ENCODE measurements around the gene ADAMTS6. TPM values are rescaled to one million over a fixed set of nuclear protein-coding genes. Genes with fewer than 3 reads are reported as not detected.
"Not testable (repeated sequence)": the region's sequence is repeated elsewhere in the genome, so short reads cannot be mapped to it uniquely, and the experiment has no call there.

ADAMTS6 gene
- total and polyA plus RNA-seq, 4 donors = 5.3 to 22.0 (median 13.6) TPM

DNA sequence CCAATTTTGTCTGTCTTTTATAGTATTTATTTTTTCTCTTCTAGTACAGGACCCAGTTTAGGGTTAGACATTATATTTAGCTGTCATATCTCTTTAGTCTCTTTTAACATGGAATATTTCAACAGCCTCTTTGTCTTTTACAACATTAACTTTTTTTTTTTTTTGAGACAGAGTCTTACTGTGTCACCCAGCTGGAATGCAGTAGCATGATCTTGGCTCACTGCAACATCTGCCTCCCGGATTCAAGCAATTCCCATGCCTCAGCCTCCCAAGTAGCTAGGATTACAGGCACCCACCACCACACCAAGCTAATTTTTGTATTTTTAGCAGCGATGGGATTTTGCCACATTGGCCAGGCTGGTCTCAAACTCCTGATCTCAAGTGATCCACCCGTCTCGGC lies 90.1 kb downstream of the ADAMTS6 start:
- Histone ChIP-seq H3K36me3 (ENCODE audit: control insufficient read depth, insufficient read depth, low read length) (no peaks in the 10 kb centered on the region), H3K27ac (ENCODE audit: low read depth, low read length) (no peak overlapping the region), H3K4me1 (ENCODE audit: control insufficient read depth, insufficient read depth, low read length) (no peaks in the 10 kb centered on the region), H3K4me3 (ENCODE audit: low read depth, low read length) (no peak overlapping the region), H3K27me3 (ENCODE audit: control insufficient read depth, insufficient read depth, low read length) (no peaks in the 10 kb centered on the region), H3K9me3 (ENCODE audit: control insufficient read depth, insufficient read depth, low read length) (no peaks in the 10 kb centered on the region)
- WGBS (ENCODE audit: insufficient coverage) = 97% methylated on average over 4 of the region's 4 CpGs
- no peak for DNase-seq (ENCODE audit: low read depth in 4 of 6, low spot score in 6 of 6)

GRCh38 chr5:65390208-65390607 lies 91.5 kb downstream of the ADAMTS6 start:
- Histone ChIP-seq H3K4me1 (ENCODE audit: control insufficient read depth, insufficient read depth, low read length) (no peaks in the 10 kb centered on the region), H3K27ac (ENCODE audit: low read depth, low read length) (no peak overlapping the region), H3K36me3 (ENCODE audit: control insufficient read depth, insufficient read depth, low read length) (no peaks in the 10 kb centered on the region), H3K4me3 (ENCODE audit: low read depth, low read length) (no peak overlapping the region), H3K9me3 (ENCODE audit: control insufficient read depth, insufficient read depth, low read length) (no peaks in the 10 kb centered on the region), H3K27me3 (ENCODE audit: control insufficient read depth, insufficient read depth, low read length) (no peaks in the 10 kb centered on the region)
- no peak for DNase-seq (ENCODE audit: low read depth in 4 of 6, low spot score in 6 of 6)
- no CpG with 5 or more reads among the region's 3 CpGs for WGBS (ENCODE audit: insufficient coverage)

DNA sequence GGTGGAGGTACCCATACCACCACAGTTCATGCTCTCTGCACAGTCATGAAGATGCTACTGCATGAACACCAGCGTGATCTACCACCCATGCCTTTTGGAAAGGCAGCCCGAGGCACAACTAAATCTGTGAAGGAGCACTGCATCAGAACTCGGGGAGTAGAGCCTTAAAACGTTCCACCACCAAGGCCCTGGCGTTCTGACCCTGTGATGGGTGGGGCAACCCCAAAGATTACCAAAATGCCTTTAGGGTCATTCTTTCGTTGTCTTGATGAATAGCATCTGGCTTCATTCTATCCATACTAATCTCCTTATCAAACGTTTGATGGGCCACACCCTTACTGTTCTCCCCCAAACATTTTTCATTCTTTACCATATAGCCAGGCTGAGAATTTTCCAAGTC lies 97.9 kb downstream of the ADAMTS6 start:
- no peaks in the 10 kb centered on the region for H3K36me3 ChIP-seq (ENCODE audit: control insufficient read depth, insufficient read depth, low read length)
- no peak overlapping the region for H3K4me3 ChIP-seq (ENCODE audit: low read depth, low read length)
- H3K9me3 ChIP-seq (ENCODE audit: control insufficient read depth, insufficient read depth, low read length) = no peaks in the 10 kb centered on the region
- 99% methylated on average over 7 of the region's 7 CpGs for WGBS (ENCODE audit: insufficient coverage)
- no peak overlapping the region for H3K27ac ChIP-seq (ENCODE audit: low read depth, low read length)
- DNase-seq (ENCODE audit: low read depth in 4 of 6, low spot score in 6 of 6) = no peak
- no peaks in the 10 kb centered on the region for H3K27me3 ChIP-seq (ENCODE audit: control insufficient read depth, insufficient read depth, low read length)
- H3K4me1 ChIP-seq (ENCODE audit: control insufficient read depth, insufficient read depth, low read length) = no peaks in the 10 kb centered on the region

GRCh38 chr5:65382582-65382981 lies 99.1 kb downstream of the ADAMTS6 start:
- Histone ChIP-seq H3K36me3 (ENCODE audit: control insufficient read depth, insufficient read depth, low read length) (no peaks in the 10 kb centered on the region), H3K4me3 (ENCODE audit: low read depth, low read length) (no peak overlapping the region), H3K27ac (ENCODE audit: low read depth, low read length) (no peak overlapping the region), H3K9me3 (ENCODE audit: control insufficient read depth, insufficient read depth, low read length) (no peaks in the 10 kb centered on the region), H3K27me3 (ENCODE audit: control insufficient read depth, insufficient read depth, low read length) (no peaks in the 10 kb centered on the region), H3K4me1 (ENCODE audit: control insufficient read depth, insufficient read depth, low read length) (no peaks in the 10 kb centered on the region)
- no peak for DNase-seq (ENCODE audit: low read depth in 4 of 6, low spot score in 6 of 6)
- WGBS (ENCODE audit: insufficient coverage) = 100% methylated on average over 1 of the region's 1 CpG

DNA sequence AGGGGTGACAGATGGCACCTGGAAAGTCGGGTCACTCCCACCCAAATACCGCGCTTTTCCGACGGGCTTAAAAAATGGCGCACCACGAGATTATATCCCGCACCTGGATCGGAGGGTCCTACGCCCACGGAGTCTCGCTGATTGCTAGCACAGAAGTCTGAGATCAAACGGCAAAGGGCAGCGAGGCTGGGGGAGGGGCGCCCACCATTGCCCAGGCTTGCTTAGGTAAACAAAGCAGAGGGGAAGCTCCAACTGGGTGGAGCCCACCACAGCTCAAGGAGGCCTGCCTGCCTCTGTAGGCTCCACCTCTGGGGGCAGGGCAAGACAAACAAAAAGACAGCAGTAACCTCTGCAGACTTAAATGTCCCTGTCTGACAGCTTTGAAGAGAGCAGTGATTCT lies 111.2 kb downstream of the ADAMTS6 start:
- not testable (repeated sequence) for H3K4me1 ChIP-seq (ENCODE audit: control insufficient read depth, insufficient read depth, low read length); H3K4me3 ChIP-seq (ENCODE audit: low read depth, low read length); H3K36me3 ChIP-seq (ENCODE audit: control insufficient read depth, insufficient read depth, low read length); DNase-seq (ENCODE audit: low read depth in 4 of 6, low spot score in 6 of 6); H3K27ac ChIP-seq (ENCODE audit: low read depth, low read length); H3K9me3 ChIP-seq (ENCODE audit: control insufficient read depth, insufficient read depth, low read length); H3K27me3 ChIP-seq (ENCODE audit: control insufficient read depth, insufficient read depth, low read length)
- 91% methylated on average over 15 of the region's 15 CpGs for WGBS (ENCODE audit: insufficient coverage)

GRCh38 chr5:65366655-65367054 lies 115.1 kb downstream of the ADAMTS6 start:
- Histone ChIP-seq H3K4me3 (ENCODE audit: low read depth, low read length) (no peak overlapping the region), H3K4me1 (ENCODE audit: control insufficient read depth, insufficient read depth, low read length) (no peaks in the 10 kb centered on the region), H3K27ac (ENCODE audit: low read depth, low read length) (no peak overlapping the region), H3K9me3 (ENCODE audit: control insufficient read depth, insufficient read depth, low read length) (no peaks in the 10 kb centered on the region), H3K27me3 (ENCODE audit: control insufficient read depth, insufficient read depth, low read length) (no peaks in the 10 kb centered on the region), H3K36me3 (ENCODE audit: control insufficient read depth, insufficient read depth, low read length) (no peaks in the 10 kb centered on the region)
- WGBS (ENCODE audit: insufficient coverage) = no CpG with 5 or more reads among the region's 2 CpGs
- peak in 3 of 6 donors; percentile 5 to 66 (median 11) for DNase-seq (ENCODE audit: low read depth in 4 of 6, low spot score in 6 of 6)

DNA sequence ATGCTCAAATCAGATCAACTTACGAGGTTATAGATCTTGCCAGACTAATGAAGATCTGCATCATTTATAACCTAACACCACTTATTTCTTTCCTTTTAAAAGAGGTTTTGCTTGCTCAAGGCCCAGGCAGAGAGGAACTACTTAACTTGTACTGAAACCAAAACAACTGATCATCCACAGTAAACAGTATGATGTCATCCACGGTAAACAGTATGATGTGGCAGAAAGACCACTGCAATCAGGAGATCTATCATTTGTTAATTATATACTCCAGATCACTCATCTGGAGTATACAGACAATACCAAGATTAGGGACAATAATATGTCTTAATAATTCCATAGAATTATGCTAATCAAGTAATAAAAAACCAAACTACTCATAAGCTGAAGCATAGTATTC lies 116.8 kb downstream of the ADAMTS6 start:
- WGBS (ENCODE audit: insufficient coverage) = no CpG with 5 or more reads among the region's 2 CpGs
- Histone ChIP-seq H3K27me3 (ENCODE audit: control insufficient read depth, insufficient read depth, low read length) (no peaks in the 10 kb centered on the region), H3K9me3 (ENCODE audit: control insufficient read depth, insufficient read depth, low read length) (no peaks in the 10 kb centered on the region), H3K4me1 (ENCODE audit: control insufficient read depth, insufficient read depth, low read length) (no peaks in the 10 kb centered on the region), H3K36me3 (ENCODE audit: control insufficient read depth, insufficient read depth, low read length) (no peaks in the 10 kb centered on the region), H3K27ac (ENCODE audit: low read depth, low read length) (no peak overlapping the region), H3K4me3 (ENCODE audit: low read depth, low read length) (no peak overlapping the region)
- no peak for DNase-seq (ENCODE audit: low read depth in 4 of 6, low spot score in 6 of 6)

DNA sequence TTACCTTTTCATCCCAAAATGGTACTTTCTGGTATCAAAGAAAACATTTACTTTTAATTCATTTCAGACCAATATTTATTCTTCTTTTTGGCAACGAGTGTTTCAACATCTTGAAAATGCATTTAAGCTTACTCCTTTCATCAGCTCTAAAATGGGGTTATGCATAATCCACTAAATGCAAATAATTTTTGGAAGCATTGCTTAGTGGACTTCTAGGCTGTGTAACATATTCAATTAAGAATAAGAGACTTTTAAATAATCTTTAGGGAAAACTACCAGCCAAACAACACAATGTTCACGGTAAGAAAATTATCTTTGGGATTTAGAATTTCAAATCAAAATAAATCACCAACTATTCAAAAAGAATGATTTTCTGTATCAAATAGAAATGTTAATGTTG lies 118.2 kb downstream of the ADAMTS6 start:
- DNase-seq (ENCODE audit: low read depth in 4 of 6, low spot score in 6 of 6) = no peak
- Histone ChIP-seq H3K9me3 (ENCODE audit: control insufficient read depth, insufficient read depth, low read length) (no peaks in the 10 kb centered on the region), H3K27me3 (ENCODE audit: control insufficient read depth, insufficient read depth, low read length) (no peaks in the 10 kb centered on the region), H3K36me3 (ENCODE audit: control insufficient read depth, insufficient read depth, low read length) (no peaks in the 10 kb centered on the region), H3K27ac (ENCODE audit: low read depth, low read length) (no peak overlapping the region), H3K4me1 (ENCODE audit: control insufficient read depth, insufficient read depth, low read length) (no peaks in the 10 kb centered on the region), H3K4me3 (ENCODE audit: low read depth, low read length) (no peak overlapping the region)
- WGBS (ENCODE audit: insufficient coverage) = no CpG with 5 or more reads among the region's 2 CpGs

DNA sequence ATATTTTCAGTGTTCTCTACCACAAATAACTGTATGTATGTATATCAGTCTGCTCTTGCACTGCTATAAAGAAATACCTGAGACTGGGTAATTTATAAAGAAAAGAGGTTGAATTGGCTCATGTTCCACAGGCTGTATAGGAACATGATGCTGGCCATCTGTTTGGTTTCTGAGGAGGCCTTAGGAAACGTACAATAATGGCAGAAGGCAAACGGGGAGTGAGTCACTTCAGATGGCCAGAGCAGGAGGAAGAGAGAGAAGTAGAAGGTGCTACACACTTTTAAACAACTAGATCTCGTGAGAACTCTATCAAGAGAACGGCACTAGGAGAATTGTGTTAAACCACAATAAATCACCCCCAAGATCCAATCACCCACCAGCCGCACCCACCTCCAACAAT lies 121.7 kb downstream of the ADAMTS6 start:
- Histone ChIP-seq H3K27ac (ENCODE audit: low read depth, low read length) (no peak overlapping the region), H3K36me3 (ENCODE audit: control insufficient read depth, insufficient read depth, low read length) (no peaks in the 10 kb centered on the region), H3K4me1 (ENCODE audit: control insufficient read depth, insufficient read depth, low read length) (no peaks in the 10 kb centered on the region), H3K4me3 (ENCODE audit: low read depth, low read length) (no peak overlapping the region), H3K9me3 (ENCODE audit: control insufficient read depth, insufficient read depth, low read length) (no peaks in the 10 kb centered on the region), H3K27me3 (ENCODE audit: control insufficient read depth, insufficient read depth, low read length) (no peaks in the 10 kb centered on the region)
- DNase-seq (ENCODE audit: low read depth in 4 of 6, low spot score in 6 of 6) = no peak
- WGBS (ENCODE audit: insufficient coverage) = 50% methylated on average over 1 of the region's 5 CpGs

DNA sequence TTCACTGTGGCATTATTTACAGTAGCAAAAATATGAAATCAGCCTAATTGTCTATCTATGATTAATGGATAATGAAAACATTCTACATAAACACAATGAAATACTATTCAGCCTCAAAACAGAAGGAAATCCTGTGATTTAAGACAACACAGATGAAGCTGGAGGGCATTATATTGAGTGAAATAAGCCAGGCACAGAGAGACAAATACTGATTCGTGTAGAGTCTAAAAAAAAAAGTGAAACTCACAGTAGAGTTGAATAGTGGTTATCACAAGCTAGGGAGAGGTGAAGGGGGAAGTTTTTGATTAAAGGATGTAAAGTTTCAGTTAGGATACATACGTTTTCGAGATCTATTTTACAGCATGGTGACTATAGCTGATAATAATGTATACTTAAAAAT lies 122.2 kb downstream of the ADAMTS6 start:
- no peak for DNase-seq (ENCODE audit: low read depth in 4 of 6, low spot score in 6 of 6)
- WGBS (ENCODE audit: insufficient coverage) = 55% methylated on average over 1 of the region's 3 CpGs
- H3K27me3 ChIP-seq (ENCODE audit: control insufficient read depth, insufficient read depth, low read length) = no peaks in the 10 kb centered on the region
- H3K9me3 ChIP-seq (ENCODE audit: control insufficient read depth, insufficient read depth, low read length) = no peaks in the 10 kb centered on the region
- no peaks in the 10 kb centered on the region for H3K36me3 ChIP-seq (ENCODE audit: control insufficient read depth, insufficient read depth, low read length)
- H3K4me1 ChIP-seq (ENCODE audit: control insufficient read depth, insufficient read depth, low read length) = no peaks in the 10 kb centered on the region
- no peak overlapping the region for H3K27ac ChIP-seq (ENCODE audit: low read depth, low read length)
- no peak overlapping the region for H3K4me3 ChIP-seq (ENCODE audit: low read depth, low read length)
